Naive thymus-derived CD4-positive, alpha-beta T cell (primary cell): Measurements from ENCODE around the gene GRIA1. TPM values are rescaled to one million over a fixed set of nuclear protein-coding genes. Genes with fewer than 3 reads are reported as not detected.

Source experiments
- ATAC-seq: fragments of 150-1000 bp; cut with Tn5 transposase; 2 replicates; pipeline ENCODE4 v1.10.0; 2021; ENCODE audit warnings: mild to moderate bottlenecking, moderate library complexity
- CTCF ChIA-PET: fragments of 350-600 bp; sonication (Branson Sonifier 250); formaldehyde crosslinking; loops from one replicate; lab custom pipeline; 2021; ENCODE audit warnings: antibody characterized with exemption; lab: Charles Lee
- POLR2A ChIA-PET: fragments of 350-600 bp; sonication (Branson Sonifier 250); formaldehyde crosslinking; loops from one replicate; lab custom pipeline; 2021; ENCODE audit warnings: antibody characterized with exemption, inconsistent platforms; lab: Charles Lee
- DNase-seq, 9 donors: peaks; one replicate each; pipeline versions ENCODE4 v3.0.0 to v3.0.0-alpha.2; 2020 to 2022; ENCODE audit warnings: mixed read lengths in 1 of 9
- H3K27ac ChIP-seq: one replicate; pipeline ENCODE4 v1.7.0; 2013; ENCODE audit warnings: mild to moderate bottlenecking, low read depth, low read length, moderate library complexity
- H3K27me3 ChIP-seq, 2 donors: one replicate each; pipeline ENCODE4 v1.7.0; 2013; ENCODE audit warnings: low read length in 2 of 2, mild to moderate bottlenecking in 2 of 2, moderate library complexity in 2 of 2; ENCODE audit not compliant: control insufficient read depth in 2 of 2, insufficient read depth in 2 of 2
- H3K36me3 ChIP-seq, 3 experiments: 1 replicate in 2 of 3; 2 replicates in 1 of 3; pipeline ENCODE4 v1.7.0; 2013; ENCODE audit warnings: low read length in 3 of 3, mild to moderate bottlenecking in 3 of 3, moderate library complexity in 1 of 3; ENCODE audit not compliant: insufficient read depth in 3 of 3, control insufficient read depth in 2 of 3
- H3K4me1 ChIP-seq, 2 donors: one replicate each; pipeline ENCODE4 v1.7.0; 2013; ENCODE audit warnings: low read length in 2 of 2, mild to moderate bottlenecking in 2 of 2, moderate library complexity in 1 of 2; ENCODE audit not compliant: control insufficient read depth in 2 of 2, insufficient read depth in 2 of 2
- H3K4me3 ChIP-seq: 2 replicates; pipeline ENCODE4 v1.7.0; 2013; ENCODE audit warnings: mild to moderate bottlenecking, low read length
- H3K9me3 ChIP-seq, 3 experiments: 1 replicate in 2 of 3; 2 replicates in 1 of 3; pipeline ENCODE4 v1.7.0; 2013; ENCODE audit warnings: low read length in 3 of 3; ENCODE audit not compliant: control insufficient read depth in 2 of 3
- H3K27ac Mint-ChIP-seq, 9 donors: one replicate each; pipeline ENCODE4 v1.8.0; 2020 to 2022; ENCODE audit warnings: mixed read lengths in 9 of 9, mild to moderate bottlenecking in 8 of 9, moderate library complexity in 5 of 9, inconsistent platforms in 2 of 9
- H3K27me3 Mint-ChIP-seq, 5 donors: one replicate each; pipeline ENCODE4 v1.8.0; 2021 to 2022; ENCODE audit warnings: mixed read lengths in 5 of 5, mild to moderate bottlenecking in 1 of 5
- H3K36me3 Mint-ChIP-seq, 5 donors: one replicate each; pipeline ENCODE4 v1.8.0; 2020 to 2022; ENCODE audit warnings: mixed read lengths in 5 of 5, mild to moderate bottlenecking in 3 of 5, inconsistent platforms in 1 of 5
- H3K4me1 Mint-ChIP-seq, 7 donors: one replicate each; pipeline ENCODE4 v1.8.0; 2020 to 2022; ENCODE audit warnings: mixed read lengths in 7 of 7, mild to moderate bottlenecking in 3 of 7, inconsistent platforms in 1 of 7
- H3K4me3 Mint-ChIP-seq, 10 donors: one replicate each; pipeline ENCODE4 v1.8.0; 2020 to 2022; ENCODE audit warnings: mild to moderate bottlenecking in 10 of 10, mixed read lengths in 10 of 10, moderate library complexity in 6 of 10, inconsistent platforms in 2 of 10
- H3K9me3 Mint-ChIP-seq, 11 donors: one replicate each; pipeline ENCODE4 v1.8.0; 2020 to 2022; ENCODE audit warnings: mixed read lengths in 11 of 11, mild to moderate bottlenecking in 4 of 11, inconsistent platforms in 1 of 11, moderate library complexity in 1 of 11
- intact Hi-C, 2 donors: fragments of 100-400 bp; cut with micrococcal nuclease; formaldehyde crosslinking; loops; one replicate each; pipeline ENCODE4 v1.15.1; 2023
- polyA plus RNA-seq, 2 donors: library from polyadenylated mRNA; unstranded; fragments of 300-500 nt; fragmentation: Illumina TruSeq; gene quantifications; one replicate each; pipeline ENCODE4 v1.2.3, GENCODE V29; 2021
- total RNA-seq, 6 experiments: library from RNA in 5 of 6; stranded (reverse) in 5 of 6; gene quantifications; 1 replicate in 5 of 6; 2 replicates in 1 of 6; pipeline ENCODE4 v1.2.3 and lab custom pipeline; 2021 to 2026

GRIA1 gene
- total and polyA plus RNA-seq, 7 experiments from 2014 or later, result not detected

DNA sequence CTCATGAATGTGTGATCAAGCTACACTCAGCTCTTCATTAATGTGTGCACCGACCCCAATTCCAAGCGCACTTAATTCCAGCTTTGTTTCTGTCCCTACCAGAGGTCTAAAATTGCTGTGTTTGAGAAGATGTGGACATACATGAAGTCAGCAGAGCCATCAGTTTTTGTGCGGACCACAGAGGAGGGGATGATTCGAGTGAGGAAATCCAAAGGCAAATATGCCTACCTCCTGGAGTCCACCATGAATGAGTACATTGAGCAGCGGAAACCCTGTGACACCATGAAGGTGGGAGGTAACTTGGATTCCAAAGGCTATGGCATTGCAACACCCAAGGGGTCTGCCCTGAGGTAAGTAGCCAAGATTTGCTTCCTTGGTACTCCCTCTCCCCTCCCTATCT, 279.6 kb downstream of the GRIA1 start:
- H3K36me3 Mint-ChIP-seq, result no peaks in the 10 kb centered on the region
- no peak overlapping the region for H3K4me3 Mint-ChIP-seq
- H3K27ac Mint-ChIP-seq, result no peak overlapping the region

DNA sequence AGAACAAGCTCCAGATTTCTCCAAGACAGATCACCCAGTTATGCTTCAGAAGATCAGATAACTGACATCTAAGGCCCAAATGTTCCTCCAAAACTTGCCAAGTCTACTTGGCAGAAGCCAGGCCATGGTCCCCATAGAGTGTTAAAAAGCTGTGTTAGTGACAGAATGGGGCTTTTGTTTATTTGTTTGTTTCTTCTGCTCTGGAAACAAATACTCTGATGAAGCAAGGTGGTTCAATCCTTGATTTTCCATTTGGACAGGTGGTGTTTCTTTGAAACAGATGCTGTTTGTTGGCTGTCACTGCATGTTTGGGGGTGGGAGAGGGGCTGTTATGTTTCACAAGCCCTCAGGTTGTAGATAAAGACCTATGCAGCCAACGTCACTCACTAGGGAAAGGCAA, 284.2 kb downstream of the GRIA1 start:
- Mint-ChIP-seq H3K4me1 (peaks cover 0 to under 1% (median 0%) of the 10 kb centered on the region in 7 donors), H3K9me3 (peaks cover 0 to 14% (median 2%) of the 10 kb centered on the region in 11 donors), H3K4me3 (no peak overlapping the region), H3K36me3 (no peaks in the 10 kb centered on the region), H3K27me3 (peaks cover 0 to 11% (median 5%) of the 10 kb centered on the region in 5 donors), H3K27ac (no peak overlapping the region)
- H3K27me3 ChIP-seq, result no peaks in the 10 kb centered on the region
- no peak overlapping the region for H3K27ac ChIP-seq
- ChIA-PET POLR2A (no interaction called here), CTCF (no interaction called here)
- no peak overlapping the region for H3K4me3 ChIP-seq
- intact Hi-C loops, result no loop called here
- no peaks in the 10 kb centered on the region for H3K36me3 ChIP-seq
- H3K4me1 ChIP-seq, result no peaks in the 10 kb centered on the region
- no peaks in the 10 kb centered on the region for H3K9me3 ChIP-seq
- no peak for DNase-seq
- no peak for ATAC-seq

More for the DNA sequence above, 279.6 kb downstream of the GRIA1 start:
- no peaks in the 10 kb centered on the region for H3K4me1 ChIP-seq
- no peak overlapping the region for H3K27ac ChIP-seq
- POLR2A ChIA-PET, result no interaction called here
- peaks cover 0 to 5% (median 2%) of the 10 kb centered on the region in 5 donors for H3K27me3 Mint-ChIP-seq
- no peak for DNase-seq
- peaks cover 0 to 5% (median under 1%) of the 10 kb centered on the region in 11 donors for H3K9me3 Mint-ChIP-seq
- CTCF ChIA-PET, result no interaction called here
- intact Hi-C loops, result no loop called here
- H3K36me3 ChIP-seq, result no peaks in the 10 kb centered on the region
- H3K4me3 ChIP-seq, result no peak overlapping the region
- ATAC-seq, result no peak
- H3K27me3 ChIP-seq, result no peaks in the 10 kb centered on the region
- H3K4me1 Mint-ChIP-seq, result no peaks in the 10 kb centered on the region
- H3K9me3 ChIP-seq, result no peaks in the 10 kb centered on the region

DNA sequence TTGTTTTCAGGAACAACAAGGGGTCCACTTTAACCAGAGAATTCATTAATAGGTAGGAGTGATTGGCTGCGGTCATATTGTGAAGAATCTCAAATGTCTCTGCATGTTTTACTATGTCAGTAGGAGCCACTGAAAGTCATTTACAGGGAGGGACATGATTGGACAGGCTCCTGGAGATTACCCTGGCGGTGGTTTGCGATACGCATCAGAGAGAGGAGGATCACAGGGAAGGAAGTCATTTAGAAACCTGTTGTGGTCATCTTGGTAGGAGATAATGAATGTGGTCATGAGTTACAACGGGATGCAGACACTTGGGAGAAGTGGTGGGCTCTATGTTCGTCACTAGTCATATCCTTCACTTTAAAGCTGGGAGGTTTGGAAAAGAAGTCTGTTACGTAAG, 285.5 kb downstream of the GRIA1 start:
- H3K27ac ChIP-seq, result no peak overlapping the region
- no peak overlapping the region for H3K4me3 ChIP-seq
- DNase-seq (no peak), ATAC-seq (no peak)
- H3K4me1 ChIP-seq, result no peaks in the 10 kb centered on the region
- CTCF ChIA-PET, result no interaction called here
- H3K9me3 ChIP-seq, result no peaks in the 10 kb centered on the region
- H3K4me3 Mint-ChIP-seq, result no peak overlapping the region
- no peaks in the 10 kb centered on the region for H3K36me3 Mint-ChIP-seq
- peaks cover 0 to 15% (median 4%) of the 10 kb centered on the region in 5 donors for H3K27me3 Mint-ChIP-seq
- H3K27ac Mint-ChIP-seq, result no peak overlapping the region
- H3K9me3 Mint-ChIP-seq, result peaks cover 0 to 14% (median 2%) of the 10 kb centered on the region in 11 donors
- H3K27me3 ChIP-seq, result no peaks in the 10 kb centered on the region
- POLR2A ChIA-PET, result no interaction called here
- H3K4me1 Mint-ChIP-seq, result peaks cover 0 to 1% (median 0%) of the 10 kb centered on the region in 7 donors
- intact Hi-C loops, result no loop called here
- H3K36me3 ChIP-seq, result no peaks in the 10 kb centered on the region

DNA sequence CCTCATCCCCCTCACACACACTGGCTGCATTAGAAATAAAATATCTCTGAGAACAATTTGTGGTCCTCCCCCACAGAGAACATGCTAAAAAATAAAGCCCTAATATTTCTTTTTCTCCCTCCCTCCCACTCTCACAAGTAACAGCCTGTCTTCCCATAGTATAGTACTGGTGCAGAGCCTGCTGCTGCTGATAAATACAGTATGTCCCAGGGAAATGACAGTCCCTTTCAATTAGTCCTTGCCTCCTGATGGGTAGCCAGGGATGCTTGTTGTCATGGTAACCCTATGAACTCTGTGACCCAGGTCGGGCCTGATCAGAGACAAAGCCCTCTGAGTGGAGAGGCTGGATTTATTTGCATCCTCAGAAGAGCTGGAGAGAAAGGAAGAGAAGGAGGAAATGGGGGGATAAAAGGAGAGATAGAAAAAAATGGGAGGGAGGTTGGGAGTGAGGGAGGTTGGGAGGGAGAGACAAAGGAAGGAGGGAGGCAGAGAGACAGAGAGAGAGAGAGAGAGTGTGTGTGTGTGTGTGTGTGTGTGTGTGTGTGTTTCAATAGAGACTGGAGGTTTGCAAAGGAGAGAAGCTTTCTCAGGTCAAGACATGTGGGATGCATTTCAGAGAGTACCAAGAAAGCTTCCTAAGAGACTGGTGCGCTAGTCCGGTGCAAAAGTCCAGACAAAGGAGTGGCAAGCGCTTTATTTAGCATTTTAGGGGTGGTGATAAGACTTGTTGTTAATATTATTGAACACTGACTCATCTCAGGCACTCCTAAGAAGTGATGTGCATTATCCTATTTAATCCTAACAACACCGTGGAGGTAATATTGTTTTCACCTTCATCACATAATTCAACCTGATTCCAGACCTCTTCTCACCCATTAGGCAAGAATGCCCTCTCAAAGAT, 287.5 kb downstream of the GRIA1 start:
- no peaks in the 10 kb centered on the region for H3K27me3 ChIP-seq
- no peaks in the 10 kb centered on the region for H3K9me3 ChIP-seq
- no peaks in the 10 kb centered on the region for H3K36me3 ChIP-seq
- no peak overlapping the region for H3K4me3 ChIP-seq
- POLR2A ChIA-PET, result no interaction called here
- Mint-ChIP-seq H3K4me3 (no peak overlapping the region), H3K4me1 (peaks cover 0 to 1% (median 0%) of the 10 kb centered on the region in 7 donors), H3K27ac (no peak overlapping the region), H3K9me3 (peaks cover 0 to 14% (median 2%) of the 10 kb centered on the region in 11 donors), H3K36me3 (no peaks in the 10 kb centered on the region), H3K27me3 (peaks cover 0 to 11% (median 8%) of the 10 kb centered on the region in 5 donors)
- no peaks in the 10 kb centered on the region for H3K4me1 ChIP-seq
- CTCF ChIA-PET, result no interaction called here
- no peak overlapping the region for H3K27ac ChIP-seq
- ATAC-seq, result no peak
- DNase-seq, result no peak
- intact Hi-C loops, result no loop called here

DNA sequence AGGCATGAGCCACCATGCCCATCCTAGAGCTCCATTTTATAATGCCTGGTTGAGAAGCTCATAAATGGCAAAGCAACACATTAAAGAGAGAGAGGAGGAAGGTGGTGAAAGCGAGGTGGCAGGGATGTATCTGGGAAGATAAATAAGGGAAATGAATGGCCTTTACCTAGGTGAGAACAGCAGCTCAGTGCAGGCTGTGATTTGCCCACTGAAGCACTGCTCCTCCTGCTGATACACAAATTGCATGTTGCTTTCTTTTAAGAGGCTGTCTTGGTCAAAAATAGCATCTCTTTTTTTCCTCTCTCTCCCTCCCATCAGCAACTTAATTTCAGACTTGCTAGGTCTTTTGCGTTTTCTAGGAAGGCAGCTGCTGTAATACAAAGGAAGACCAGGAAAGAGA, 289.4 kb downstream of the GRIA1 start:
- DNase-seq (no peak), ATAC-seq (no peak)
- CTCF ChIA-PET, result no interaction called here
- peaks cover 0 to 1% (median 0%) of the 10 kb centered on the region in 7 donors for H3K4me1 Mint-ChIP-seq
- no peaks in the 10 kb centered on the region for H3K36me3 ChIP-seq
- H3K27me3 Mint-ChIP-seq, result peaks cover 0 to 11% (median 8%) of the 10 kb centered on the region in 5 donors
- intact Hi-C loops, result no loop called here
- no peak overlapping the region for H3K4me3 ChIP-seq
- no peak overlapping the region for H3K4me3 Mint-ChIP-seq
- no peaks in the 10 kb centered on the region for H3K36me3 Mint-ChIP-seq
- no peak overlapping the region for H3K27ac Mint-ChIP-seq
- H3K4me1 ChIP-seq, result no peaks in the 10 kb centered on the region
- no peaks in the 10 kb centered on the region for H3K27me3 ChIP-seq
- POLR2A ChIA-PET, result no interaction called here
- no peaks in the 10 kb centered on the region for H3K9me3 ChIP-seq
- no peak overlapping the region for H3K27ac ChIP-seq
- H3K9me3 Mint-ChIP-seq, result peaks cover 0 to 14% (median 0%) of the 10 kb centered on the region in 11 donors

DNA sequence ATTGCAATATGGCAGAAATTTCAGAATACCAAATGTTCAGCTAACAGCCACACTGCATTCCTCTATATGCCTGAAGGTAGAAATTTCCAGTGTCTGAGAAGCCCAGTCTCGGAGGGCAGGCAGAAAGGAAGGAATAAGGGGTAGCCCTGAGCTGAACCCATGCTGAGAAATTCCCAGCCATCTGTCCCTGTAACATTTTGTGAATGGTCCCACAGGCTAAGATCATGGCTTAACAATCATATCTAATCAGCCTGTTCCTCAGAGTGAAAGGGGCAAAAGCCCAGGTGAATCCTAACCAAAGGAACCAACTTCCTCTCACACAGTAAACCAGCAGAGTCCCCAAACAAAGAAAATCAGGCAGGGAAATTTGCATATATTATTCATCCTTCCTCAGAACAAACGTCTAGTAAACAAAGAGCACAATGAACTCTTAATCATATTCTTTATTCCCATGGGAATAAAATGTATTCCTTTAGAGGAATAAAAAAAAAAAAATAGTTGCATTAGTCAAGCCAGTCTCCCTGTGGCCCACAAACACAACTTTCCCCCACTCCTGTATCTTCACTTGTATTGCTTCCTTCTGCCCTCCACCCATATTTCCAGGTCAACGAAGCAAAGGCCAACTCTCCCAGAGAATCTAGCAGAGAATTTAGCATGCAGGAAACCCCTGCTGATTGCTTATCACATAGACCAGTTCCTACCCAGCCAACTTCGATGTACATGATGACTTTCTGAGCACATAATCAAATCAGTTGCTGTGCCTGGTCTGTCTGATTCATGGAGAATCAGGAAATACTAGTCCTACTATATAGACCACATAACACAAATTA, 290.6 kb downstream of the GRIA1 start:
- intact Hi-C loops, result no loop called here
- no peaks in the 10 kb centered on the region for H3K36me3 Mint-ChIP-seq
- POLR2A ChIA-PET, result no interaction called here
- Histone ChIP-seq H3K27ac (no peak overlapping the region), H3K4me1 (no peaks in the 10 kb centered on the region), H3K27me3 (no peaks in the 10 kb centered on the region), H3K4me3 (no peak overlapping the region), H3K9me3 (no peaks in the 10 kb centered on the region), H3K36me3 (no peaks in the 10 kb centered on the region)
- H3K27me3 Mint-ChIP-seq, result peaks cover 0 to 11% (median 5%) of the 10 kb centered on the region in 5 donors
- DNase-seq, result no peak
- H3K4me1 Mint-ChIP-seq, result peaks cover 0 to 1% (median 0%) of the 10 kb centered on the region in 7 donors
- H3K9me3 Mint-ChIP-seq, result peaks cover 0 to 9% (median 0%) of the 10 kb centered on the region in 11 donors
- H3K4me3 Mint-ChIP-seq, result no peak overlapping the region
- CTCF ChIA-PET, result no interaction called here
- H3K27ac Mint-ChIP-seq, result no peak overlapping the region
- no peak for ATAC-seq
